ENCODE results near the gene ACP2. TPM values are rescaled to one million over a fixed set of nuclear protein-coding genes. Genes with fewer than 3 reads are reported as not detected.

Gene ACP2
- total and polyA plus RNA-seq, 4 donors: 40.3 to 94.4 (median 79.3) TPM

DNA sequence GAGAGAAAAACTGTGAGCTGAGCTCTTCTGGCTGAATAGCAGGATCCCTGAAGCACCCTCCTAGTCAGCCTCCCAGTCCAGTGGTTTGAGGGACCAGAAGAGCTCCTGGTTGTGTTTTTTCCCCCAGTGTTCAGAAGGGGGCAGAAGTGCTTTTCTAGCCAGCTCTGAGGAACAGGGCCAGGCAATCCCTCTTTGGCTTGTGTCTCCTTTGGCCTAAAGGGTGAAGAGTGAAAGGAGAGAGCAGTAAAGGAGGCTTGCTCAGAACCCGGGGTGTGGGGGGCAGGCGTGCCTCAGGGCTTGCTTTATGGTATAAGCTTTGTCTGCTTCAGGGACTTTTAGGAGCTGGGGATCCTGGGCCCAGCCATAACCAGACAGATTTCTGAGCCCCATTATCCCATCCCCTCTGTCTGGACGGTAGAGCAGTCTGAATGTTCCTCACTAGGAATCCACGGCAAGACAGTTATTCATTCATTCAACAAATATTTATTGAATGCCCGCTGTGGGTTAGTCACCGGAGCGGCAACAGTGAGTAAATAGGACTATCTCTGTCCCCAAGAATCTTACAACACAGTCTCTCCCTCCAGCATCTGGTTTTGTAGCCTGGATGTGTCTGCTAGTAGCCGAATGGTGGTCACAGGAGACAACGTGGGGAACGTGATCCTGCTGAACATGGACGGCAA lies 14.5 kb downstream of the ACP2 start:
- H3K9me3 ChIP-seq (ENCODE audit: control insufficient read depth in 4 of 4, low read length in 3 of 4): no peaks in the 10 kb centered on the region
- DNase-seq (ENCODE audit: low spot score): no peak
- H3K9ac ChIP-seq (ENCODE audit: low read depth in 1 of 2, low read length in 2 of 2): peak overlapping the region in 1 of 2 donors; percentile 32
- 29% methylated on average over 11 of the region's 11 CpGs for WGBS
- peak overlapping the region; percentile 33 to 63 (median 44) for H3K4me3 ChIP-seq (ENCODE audit: low read depth in 1 of 3, low read length in 3 of 3)
- H3K36me3 ChIP-seq (ENCODE audit: control insufficient read depth in 4 of 4, insufficient read depth in 3 of 4, low read depth in 1 of 4, low read length in 3 of 4): peaks cover 0 to 5% (median 2%) of the 10 kb centered on the region in 4 donors
- H3K27ac ChIP-seq (ENCODE audit: low read depth in 1 of 2, low read length in 2 of 2): peak overlapping the region; percentile 66 to 75
- no peaks in the 10 kb centered on the region for H3K27me3 ChIP-seq (ENCODE audit: control insufficient read depth in 4 of 4, insufficient read depth in 4 of 4, low read length in 3 of 4)
- TF ChIP-seq, protein P1, sequence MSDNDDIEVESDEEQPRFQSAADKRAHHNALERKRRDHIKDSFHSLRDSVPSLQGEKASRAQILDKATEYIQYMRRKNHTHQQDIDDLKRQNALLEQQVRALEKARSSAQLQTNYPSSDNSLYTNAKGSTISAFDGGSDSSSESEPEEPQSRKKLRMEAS (IDR thresholded peaks at IDR 0.05): peak; percentile 60
- TF ChIP-seq, protein P2, sequence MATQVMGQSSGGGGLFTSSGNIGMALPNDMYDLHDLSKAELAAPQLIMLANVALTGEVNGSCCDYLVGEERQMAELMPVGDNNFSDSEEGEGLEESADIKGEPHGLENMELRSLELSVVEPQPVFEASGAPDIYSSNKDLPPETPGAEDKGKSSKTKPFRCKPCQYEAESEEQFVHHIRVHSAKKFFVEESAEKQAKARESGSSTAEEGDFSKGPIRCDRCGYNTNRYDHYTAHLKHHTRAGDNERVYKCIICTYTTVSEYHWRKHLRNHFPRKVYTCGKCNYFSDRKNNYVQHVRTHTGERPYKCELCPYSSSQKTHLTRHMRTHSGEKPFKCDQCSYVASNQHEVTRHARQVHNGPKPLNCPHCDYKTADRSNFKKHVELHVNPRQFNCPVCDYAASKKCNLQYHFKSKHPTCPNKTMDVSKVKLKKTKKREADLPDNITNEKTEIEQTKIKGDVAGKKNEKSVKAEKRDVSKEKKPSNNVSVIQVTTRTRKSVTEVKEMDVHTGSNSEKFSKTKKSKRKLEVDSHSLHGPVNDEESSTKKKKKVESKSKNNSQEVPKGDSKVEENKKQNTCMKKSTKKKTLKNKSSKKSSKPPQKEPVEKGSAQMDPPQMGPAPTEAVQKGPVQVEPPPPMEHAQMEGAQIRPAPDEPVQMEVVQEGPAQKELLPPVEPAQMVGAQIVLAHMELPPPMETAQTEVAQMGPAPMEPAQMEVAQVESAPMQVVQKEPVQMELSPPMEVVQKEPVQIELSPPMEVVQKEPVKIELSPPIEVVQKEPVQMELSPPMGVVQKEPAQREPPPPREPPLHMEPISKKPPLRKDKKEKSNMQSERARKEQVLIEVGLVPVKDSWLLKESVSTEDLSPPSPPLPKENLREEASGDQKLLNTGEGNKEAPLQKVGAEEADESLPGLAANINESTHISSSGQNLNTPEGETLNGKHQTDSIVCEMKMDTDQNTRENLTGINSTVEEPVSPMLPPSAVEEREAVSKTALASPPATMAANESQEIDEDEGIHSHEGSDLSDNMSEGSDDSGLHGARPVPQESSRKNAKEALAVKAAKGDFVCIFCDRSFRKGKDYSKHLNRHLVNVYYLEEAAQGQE (IDR thresholded peaks at IDR 0.05): no peak
- TF ChIP-seq FOXA2 (IDR thresholded peaks at IDR 0.05) (peak; percentile 53), SP1 (IDR thresholded peaks at IDR 0.05) (peak; percentile 47), YY1 (IDR thresholded peaks at IDR 0.05) (no peak), HNF4G (IDR thresholded peaks at IDR 0.05) (no peak), FOXA1 (IDR thresholded peaks at IDR 0.05) (peak; percentile 19), GABPA (IDR thresholded peaks at IDR 0.05 in 1 of 2, conservative IDR thresholded peaks at IDR 0.05 in 1 of 2) (peak in 1 of 2 donors; percentile 35), NR2F2 (IDR thresholded peaks at IDR 0.05) (no peak), TAF1 (conservative IDR thresholded peaks at IDR 0.05) (no peak), RAD21 (IDR thresholded peaks at IDR 0.05) (peak; percentile 70 to 78), JUND (IDR thresholded peaks at IDR 0.05) (peak in 1 of 2 donors; percentile 55), HNF4A (conservative IDR thresholded peaks at IDR 0.05) (peak; percentile 27 to 57), EGR1 (IDR thresholded peaks at IDR 0.05; ENCODE audit: low read depth in 2 of 2) (no peak), RXRA (IDR thresholded peaks at IDR 0.05) (peak in 1 of 2 donors; percentile 71)
- TF ChIP-seq, protein P3, sequence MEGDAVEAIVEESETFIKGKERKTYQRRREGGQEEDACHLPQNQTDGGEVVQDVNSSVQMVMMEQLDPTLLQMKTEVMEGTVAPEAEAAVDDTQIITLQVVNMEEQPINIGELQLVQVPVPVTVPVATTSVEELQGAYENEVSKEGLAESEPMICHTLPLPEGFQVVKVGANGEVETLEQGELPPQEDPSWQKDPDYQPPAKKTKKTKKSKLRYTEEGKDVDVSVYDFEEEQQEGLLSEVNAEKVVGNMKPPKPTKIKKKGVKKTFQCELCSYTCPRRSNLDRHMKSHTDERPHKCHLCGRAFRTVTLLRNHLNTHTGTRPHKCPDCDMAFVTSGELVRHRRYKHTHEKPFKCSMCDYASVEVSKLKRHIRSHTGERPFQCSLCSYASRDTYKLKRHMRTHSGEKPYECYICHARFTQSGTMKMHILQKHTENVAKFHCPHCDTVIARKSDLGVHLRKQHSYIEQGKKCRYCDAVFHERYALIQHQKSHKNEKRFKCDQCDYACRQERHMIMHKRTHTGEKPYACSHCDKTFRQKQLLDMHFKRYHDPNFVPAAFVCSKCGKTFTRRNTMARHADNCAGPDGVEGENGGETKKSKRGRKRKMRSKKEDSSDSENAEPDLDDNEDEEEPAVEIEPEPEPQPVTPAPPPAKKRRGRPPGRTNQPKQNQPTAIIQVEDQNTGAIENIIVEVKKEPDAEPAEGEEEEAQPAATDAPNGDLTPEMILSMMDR (IDR thresholded peaks at IDR 0.05; ENCODE audit: low read depth, low read length, missing input control): peak; percentile 18
- TF ChIP-seq, protein P4, sequence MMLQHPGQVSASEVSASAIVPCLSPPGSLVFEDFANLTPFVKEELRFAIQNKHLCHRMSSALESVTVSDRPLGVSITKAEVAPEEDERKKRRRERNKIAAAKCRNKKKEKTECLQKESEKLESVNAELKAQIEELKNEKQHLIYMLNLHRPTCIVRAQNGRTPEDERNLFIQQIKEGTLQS (IDR thresholded peaks at IDR 0.05): peak; percentile 52
- TF ChIP-seq, protein P5, sequence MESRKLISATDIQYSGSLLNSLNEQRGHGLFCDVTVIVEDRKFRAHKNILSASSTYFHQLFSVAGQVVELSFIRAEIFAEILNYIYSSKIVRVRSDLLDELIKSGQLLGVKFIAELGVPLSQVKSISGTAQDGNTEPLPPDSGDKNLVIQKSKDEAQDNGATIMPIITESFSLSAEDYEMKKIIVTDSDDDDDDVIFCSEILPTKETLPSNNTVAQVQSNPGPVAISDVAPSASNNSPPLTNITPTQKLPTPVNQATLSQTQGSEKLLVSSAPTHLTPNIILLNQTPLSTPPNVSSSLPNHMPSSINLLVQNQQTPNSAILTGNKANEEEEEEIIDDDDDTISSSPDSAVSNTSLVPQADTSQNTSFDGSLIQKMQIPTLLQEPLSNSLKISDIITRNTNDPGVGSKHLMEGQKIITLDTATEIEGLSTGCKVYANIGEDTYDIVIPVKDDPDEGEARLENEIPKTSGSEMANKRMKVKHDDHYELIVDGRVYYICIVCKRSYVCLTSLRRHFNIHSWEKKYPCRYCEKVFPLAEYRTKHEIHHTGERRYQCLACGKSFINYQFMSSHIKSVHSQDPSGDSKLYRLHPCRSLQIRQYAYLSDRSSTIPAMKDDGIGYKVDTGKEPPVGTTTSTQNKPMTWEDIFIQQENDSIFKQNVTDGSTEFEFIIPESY (IDR thresholded peaks at IDR 0.05): no peak
- H3K4me1 ChIP-seq (ENCODE audit: control insufficient read depth in 4 of 4, insufficient read depth in 4 of 4, low read length in 3 of 4): peaks cover 11 to 25% (median 22%) of the 10 kb centered on the region in 4 donors
